Calu3 (cell line): ENCODE data around the gene BRD7. TPM values are rescaled to one million over a fixed set of nuclear protein-coding genes. Genes with fewer than 3 reads are reported as not detected.

Experiments used
- BruUV-seq: library from RNA; stranded (reverse); fragments of 400-500 nt; replicated peaks from 2 replicates; lab custom pipeline; 2021; lab: Mats Ljungman, UMichigan
- CTCF ChIA-PET: fragments of 300-600 bp; sonication (Branson Sonifier 250); formaldehyde crosslinking; loops from one replicate; lab custom pipeline; 2022; ENCODE audit warnings: antibody characterized with exemption; lab: Charles Lee
- DNase-seq: peaks from one replicate; pipeline ENCODE4 v3.0.0; 2022
- H3K27ac Mint-ChIP-seq: one replicate; pipeline ENCODE4 v1.8.0; 2022; ENCODE audit warnings: mixed read lengths; ENCODE audit not compliant: unreplicated experiment
- H3K27me3 Mint-ChIP-seq: one replicate; pipeline ENCODE4 v1.8.0; 2022; ENCODE audit warnings: mixed read lengths; ENCODE audit not compliant: unreplicated experiment
- H3K36me3 Mint-ChIP-seq: one replicate; pipeline ENCODE4 v1.8.0; 2022; ENCODE audit warnings: mild to moderate bottlenecking, moderate library complexity, mixed read lengths; ENCODE audit not compliant: insufficient read depth, unreplicated experiment
- H3K4me1 Mint-ChIP-seq: one replicate; pipeline ENCODE4 v1.8.0; 2022; ENCODE audit warnings: mild to moderate bottlenecking, low read depth, mixed read lengths; ENCODE audit not compliant: unreplicated experiment
- H3K4me3 Mint-ChIP-seq: one replicate; pipeline ENCODE4 v1.8.0; 2022; ENCODE audit warnings: mild to moderate bottlenecking, low read depth, moderate library complexity, mixed read lengths; ENCODE audit not compliant: unreplicated experiment
- H3K9me3 Mint-ChIP-seq: one replicate; pipeline ENCODE4 v1.8.0; 2022; ENCODE audit warnings: low read depth, mixed read lengths; ENCODE audit not compliant: unreplicated experiment
- intact Hi-C: fragments of 100-400 bp; cut with micrococcal nuclease; formaldehyde crosslinking; loops from one replicate; pipeline ENCODE4 v1.10.0; 2022; ENCODE audit not compliant: unreplicated experiment
- total RNA-seq: library from RNA; stranded (reverse); gene quantifications from 2 replicates; pipeline ENCODE4 v1.2.3, GENCODE V29; 2022
- TF ChIP-seq, protein P1 (sequence below): fragments of 200-600 bp; IDR thresholded peaks from one replicate; pipeline ENCODE4 v1.8.0; 2022; ENCODE audit warnings: antibody characterized with exemption; ENCODE audit not compliant: unreplicated experiment

The BRD7 gene
- total RNA-seq, 1 experiment from 2014 or later: 98.7 TPM

DNA sequence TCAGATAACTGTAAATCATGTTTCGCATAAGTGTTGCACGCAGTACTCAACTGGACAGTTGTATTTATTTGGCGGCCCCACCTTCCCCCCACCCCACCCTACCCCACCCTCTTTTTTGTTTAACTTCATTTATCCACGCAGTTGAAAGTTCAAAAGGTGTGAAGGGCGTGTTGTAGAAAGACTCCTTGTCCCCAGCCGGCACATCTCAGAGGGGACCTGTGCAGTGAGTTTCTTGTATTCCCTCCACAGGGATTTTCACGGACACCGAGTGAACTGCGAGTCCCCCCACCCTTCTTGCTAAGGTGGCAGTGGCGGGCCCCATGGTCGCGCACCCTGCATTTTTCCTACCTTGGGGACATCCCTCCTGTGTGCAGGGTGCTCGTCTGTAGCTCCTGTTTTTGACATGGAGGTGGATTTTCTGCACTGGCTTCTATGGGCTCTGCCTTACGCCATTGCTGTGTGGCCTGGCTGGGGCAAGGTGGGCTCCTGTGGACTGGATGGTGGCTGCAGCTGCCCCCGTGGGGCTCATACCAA lies 66.2 kb downstream of the BRD7 start:
- H3K27me3 Mint-ChIP-seq: no peaks in the 10 kb centered on the region
- peaks cover 29% of the 10 kb centered on the region for H3K36me3 Mint-ChIP-seq
- H3K4me1 Mint-ChIP-seq: no peaks in the 10 kb centered on the region
- intact Hi-C loops: no loop called here
- BruUV-seq: no TSS peak
- H3K9me3 Mint-ChIP-seq: no peaks in the 10 kb centered on the region
- DNase-seq: no peak
- TF ChIP-seq, protein P1, sequence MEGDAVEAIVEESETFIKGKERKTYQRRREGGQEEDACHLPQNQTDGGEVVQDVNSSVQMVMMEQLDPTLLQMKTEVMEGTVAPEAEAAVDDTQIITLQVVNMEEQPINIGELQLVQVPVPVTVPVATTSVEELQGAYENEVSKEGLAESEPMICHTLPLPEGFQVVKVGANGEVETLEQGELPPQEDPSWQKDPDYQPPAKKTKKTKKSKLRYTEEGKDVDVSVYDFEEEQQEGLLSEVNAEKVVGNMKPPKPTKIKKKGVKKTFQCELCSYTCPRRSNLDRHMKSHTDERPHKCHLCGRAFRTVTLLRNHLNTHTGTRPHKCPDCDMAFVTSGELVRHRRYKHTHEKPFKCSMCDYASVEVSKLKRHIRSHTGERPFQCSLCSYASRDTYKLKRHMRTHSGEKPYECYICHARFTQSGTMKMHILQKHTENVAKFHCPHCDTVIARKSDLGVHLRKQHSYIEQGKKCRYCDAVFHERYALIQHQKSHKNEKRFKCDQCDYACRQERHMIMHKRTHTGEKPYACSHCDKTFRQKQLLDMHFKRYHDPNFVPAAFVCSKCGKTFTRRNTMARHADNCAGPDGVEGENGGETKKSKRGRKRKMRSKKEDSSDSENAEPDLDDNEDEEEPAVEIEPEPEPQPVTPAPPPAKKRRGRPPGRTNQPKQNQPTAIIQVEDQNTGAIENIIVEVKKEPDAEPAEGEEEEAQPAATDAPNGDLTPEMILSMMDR: no peak
- CTCF ChIA-PET: no interaction called here
- no peak overlapping the region for H3K4me3 Mint-ChIP-seq
- no peak overlapping the region for H3K27ac Mint-ChIP-seq

DNA sequence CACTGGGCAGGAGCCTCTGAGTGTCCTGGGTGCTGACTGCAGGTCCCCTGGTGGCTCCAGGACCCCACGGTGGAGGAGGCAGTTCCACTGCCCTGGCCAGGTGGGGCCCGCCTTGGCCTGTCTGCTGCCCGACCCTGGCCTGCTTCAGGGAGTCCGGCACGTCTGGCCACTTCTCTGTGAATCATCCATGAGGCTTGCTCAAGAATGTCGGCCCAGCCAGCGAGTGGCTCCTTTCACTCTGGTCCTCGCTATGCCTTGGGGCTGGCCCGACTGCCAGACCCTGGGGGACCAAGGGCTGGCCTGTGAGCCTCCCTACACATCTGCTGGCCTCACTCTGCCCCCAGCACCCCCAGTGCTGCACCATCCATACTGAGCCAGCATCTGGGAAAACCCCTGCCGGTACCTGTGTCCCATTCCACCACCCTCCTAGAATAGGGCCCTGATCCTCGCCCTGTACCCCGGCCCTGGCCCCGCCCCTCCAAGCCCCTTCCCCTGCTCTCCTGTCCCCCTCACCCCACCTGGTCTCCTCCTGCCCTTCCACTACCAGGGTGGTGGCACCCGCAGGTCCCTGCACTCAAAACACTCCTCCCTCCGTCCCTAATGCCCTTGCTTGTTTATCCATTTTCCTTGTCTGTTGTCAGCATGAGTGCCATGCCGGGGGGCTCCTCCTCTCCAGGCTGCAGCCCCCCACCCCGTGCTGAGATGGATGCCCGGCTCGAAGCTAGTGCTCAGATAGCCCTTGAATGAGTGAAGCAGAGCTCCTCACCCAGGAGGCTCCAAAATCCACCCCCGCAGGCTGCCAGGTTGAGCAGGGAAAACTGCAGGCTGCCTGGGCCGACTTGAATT lies 66.9 kb downstream of the BRD7 start:
- BruUV-seq: no TSS peak
- H3K27ac Mint-ChIP-seq: no peak overlapping the region
- CTCF ChIA-PET: no interaction called here
- H3K4me3 Mint-ChIP-seq: no peak overlapping the region
- no peaks in the 10 kb centered on the region for H3K4me1 Mint-ChIP-seq
- DNase-seq: no peak
- TF ChIP-seq, protein P1: no peak
- no peaks in the 10 kb centered on the region for H3K27me3 Mint-ChIP-seq
- intact Hi-C loops: no loop called here
- peaks cover 34% of the 10 kb centered on the region for H3K36me3 Mint-ChIP-seq
- H3K9me3 Mint-ChIP-seq: no peaks in the 10 kb centered on the region

DNA sequence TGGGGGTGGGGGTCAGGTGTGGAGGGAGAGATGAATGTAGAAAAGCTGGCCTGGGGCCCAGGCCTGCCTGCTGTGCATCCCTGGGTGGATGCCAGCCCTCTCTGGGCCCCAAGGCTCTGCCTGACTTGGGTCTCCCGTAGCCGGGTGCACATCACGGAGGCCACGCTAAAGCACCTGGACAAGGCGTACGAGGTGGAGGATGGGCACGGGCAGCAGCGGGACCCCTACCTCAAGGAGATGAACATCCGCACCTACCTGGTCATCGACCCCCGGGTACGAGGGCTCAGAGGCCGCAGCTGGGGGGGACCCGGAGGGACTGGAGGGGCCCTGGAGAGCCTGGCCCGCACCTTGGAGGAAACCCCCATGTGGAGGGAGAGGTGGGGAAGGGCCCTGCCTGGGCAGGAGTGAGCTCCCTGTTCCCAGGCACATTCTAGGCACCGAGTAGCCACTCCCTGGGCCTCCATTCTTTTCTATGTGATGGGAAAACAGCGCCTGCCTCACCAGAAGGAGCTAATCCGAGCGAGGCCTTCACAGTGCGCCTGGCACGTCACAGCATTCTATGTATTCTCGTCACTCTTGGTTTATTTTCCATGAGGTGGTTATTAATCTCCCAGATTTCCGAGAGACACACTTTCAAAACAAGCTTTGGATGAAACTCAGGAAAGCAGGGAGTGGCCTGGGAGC lies 67.7 kb downstream of the BRD7 start:
- CTCF ChIA-PET: no interaction called here
- TF ChIP-seq, protein P1: no peak
- Mint-ChIP-seq H3K27ac (no peak overlapping the region), H3K4me1 (no peaks in the 10 kb centered on the region), H3K36me3 (peaks cover 41% of the 10 kb centered on the region), H3K27me3 (no peaks in the 10 kb centered on the region), H3K9me3 (no peaks in the 10 kb centered on the region), H3K4me3 (no peak overlapping the region)
- intact Hi-C loops: no loop called here
- no TSS peak for BruUV-seq
- no peak for DNase-seq

DNA sequence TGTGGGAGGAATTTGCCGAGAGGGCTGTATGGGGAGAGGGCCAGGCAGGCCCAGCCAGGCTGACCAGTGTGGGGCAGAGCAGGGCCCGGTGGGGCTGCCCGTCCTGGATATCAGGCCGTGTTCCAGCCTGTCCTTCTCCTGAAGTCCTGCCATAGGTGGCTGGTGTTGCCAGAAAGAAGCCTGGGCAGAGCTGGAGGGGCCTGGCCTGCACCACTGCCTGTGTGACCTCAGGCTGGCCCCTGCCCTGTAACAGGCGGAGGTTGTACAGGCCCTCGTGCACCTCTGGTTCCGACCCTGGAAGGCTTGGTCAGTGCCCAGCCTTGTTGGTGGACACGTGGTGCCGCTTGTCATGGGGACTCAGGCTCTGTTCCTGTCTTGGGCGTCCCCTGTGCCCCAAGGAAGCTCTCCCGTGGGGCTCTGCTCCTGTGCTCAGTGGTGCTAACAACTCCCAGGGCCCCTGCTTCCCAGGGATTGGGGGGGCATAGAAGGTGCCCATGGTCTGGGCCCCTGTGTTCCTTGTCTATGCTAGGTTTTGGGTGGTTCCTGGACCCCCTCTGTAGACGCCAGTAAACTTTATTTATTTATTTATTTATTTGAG lies 69.2 kb downstream of the BRD7 start:
- peaks cover 39% of the 10 kb centered on the region for H3K36me3 Mint-ChIP-seq
- no peaks in the 10 kb centered on the region for H3K27me3 Mint-ChIP-seq
- no peak for DNase-seq
- no peaks in the 10 kb centered on the region for H3K9me3 Mint-ChIP-seq
- no peak overlapping the region for H3K4me3 Mint-ChIP-seq
- no peaks in the 10 kb centered on the region for H3K4me1 Mint-ChIP-seq
- intact Hi-C loops: no loop called here
- no TSS peak for BruUV-seq
- H3K27ac Mint-ChIP-seq: no peak overlapping the region
- TF ChIP-seq, protein P1: no peak
- CTCF ChIA-PET: no interaction called here
